Ovary (tissue), 9 donors: ENCODE data around the gene BNC2. TPM values are rescaled to one million over a fixed set of nuclear protein-coding genes. Genes with fewer than 3 reads are reported as not detected.

Experiments
- DNase-seq, 5 donors: peaks; one replicate each; pipeline ENCODE4 v3.0.0-alpha.2; 2019 to 2020
- H3K27ac ChIP-seq, 2 donors: fragments of 200-600 bp; one replicate each; pipeline versions ENCODE4 v1.5.1 to v1.8.0; 2019 to 2022
- H3K27me3 ChIP-seq: fragments of 200-600 bp; one replicate; pipeline ENCODE4 v1.8.0; 2022
- H3K36me3 ChIP-seq: fragments of 200-600 bp; sonication (generic); one replicate; pipeline ENCODE4 v1.5.1; 2019
- H3K4me1 ChIP-seq: one replicate; pipeline ENCODE4 v1.8.1; 2013; ENCODE audit warnings: mild to moderate bottlenecking, moderate library complexity; ENCODE audit not compliant: insufficient read depth
- H3K4me3 ChIP-seq: fragments of 200-600 bp; sonication (generic); one replicate; pipeline ENCODE4 v1.5.1; 2017
- H3K9me3 ChIP-seq, 2 donors: fragments of 200-600 bp in 1 of 2; sonication (generic) in 1 of 2; one replicate each; pipeline versions ENCODE4 v1.5.1 to v1.8.1; 2013 to 2019; ENCODE audit warnings: mild to moderate bottlenecking in 1 of 2, moderate library complexity in 1 of 2
- CTCF ChIP-seq, 3 donors: fragments of 450-650 bp in 2 of 3; fragments of 200-600 bp in 1 of 3; IDR thresholded peaks; one replicate each; pipeline versions ENCODE4 v1.5.1 to v1.8.0; 2016 to 2022; ENCODE audit warnings: antibody characterized with exemption in 3 of 3, mild to moderate bottlenecking in 1 of 3
- EP300 ChIP-seq: sonication (generic); formaldehyde crosslinking; IDR thresholded peaks from one replicate; pipeline ENCODE4 v1.6.1; 2017; ENCODE audit warnings: antibody characterized with exemption
- POLR2A ChIP-seq: fragments of 450-650 bp; IDR thresholded peaks from one replicate; pipeline ENCODE4 v1.6.1; 2017; ENCODE audit warnings: antibody characterized with exemption, mild to moderate bottlenecking, moderate library complexity
- WGBS, 3 donors: extraction: QIAGEN DNeasy Blood & Tissue Kit in 1 of 3; methylation state at CpG; one replicate each; pipeline versions ENCODE4 v1.1.5 to v1.1.7; 2013 to 2017; 5-methylcytosine and 5-hydroxymethylcytosine counted together
- intact Hi-C, 4 donors: fragments of 100-400 bp; cut with DNase I; formaldehyde crosslinking; loops; one replicate each; pipeline versions ENCODE4 v1.11.0 to v1.15.1; 2022 to 2023
- polyA plus RNA-seq, 2 donors: library from polyadenylated mRNA; stranded (reverse); fragments of 200-250 nt in 1 of 2; fragments of 350-450 nt in 1 of 2; fragmentation: Illumina TruSeq in 1 of 2; extraction: RNeasy Lipid Tissue Mini Kit (QIAGEN cat#74804) in 1 of 2; gene quantifications; one replicate each; pipeline ENCODE4 v1.2.3, GENCODE V29; 2013 to 2014
- total RNA-seq, 7 donors: library from RNA; depleted of rRNA in 2 of 7; stranded (reverse); fragments of >200 nt in 2 of 7; fragmentation: NEBNext Ultra II Directional in 3 of 7; extraction: Animal tissue kit (Norgen Biotek cat#: 25700) in 3 of 7; gene quantifications; one replicate each; pipeline versions ENCODE4 v1.1.0 to v1.2.4, GENCODE V29; 2016 to 2023
- donor health status: DM: no; HTN: no; CAD: no; lungs with moderate emphysema.
- donor health status: DM: no; HTN: no; CAD: no.
- donor health status: Bipolar disorder and iron deficiency.
- donor health status: DM: yes; HTN: yes; CAD: no.
- donor health status: DM: no; HTN: no; CAD: no.
- donor health status: DM: yes; HTN: yes; CAD: no.

BNC2 gene
- total and polyA plus RNA-seq, 9 donors, result 17.2 to 232 (median 197) TPM

GRCh38 chr9:16625161-16625631 is 245.3 kb downstream of the BNC2 start:
- Histone ChIP-seq H3K4me1 (peaks cover 20% of the 10 kb centered on the region), H3K4me3 (no peak overlapping the region)
- 5 to 15% (median 6%) methylated on average over 9 of the region's 9 CpGs for WGBS, 3 donors

GRCh38 chr9:16624744-16625117 is 245.7 kb downstream of the BNC2 start:
- H3K27ac ChIP-seq, result peak overlapping the region in 1 of 2 donors; percentile 17
- no peaks in the 10 kb centered on the region for H3K27me3 ChIP-seq
- H3K36me3 ChIP-seq, result no peaks in the 10 kb centered on the region
- no peak for DNase-seq
- peaks cover 22% of the 10 kb centered on the region for H3K4me1 ChIP-seq
- intact Hi-C loops, result no loop called here
- no peaks in the 10 kb centered on the region for H3K9me3 ChIP-seq
- 3 to 10% (median 5%) methylated on average over 3 of the region's 3 CpGs for WGBS, 3 donors
- no peak for TF ChIP-seq CTCF (IDR thresholded peaks at IDR 0.05)
- TF ChIP-seq POLR2A, result no peak
- TF ChIP-seq EP300, result no peak
- no peak overlapping the region for H3K4me3 ChIP-seq

More at GRCh38 chr9:16625161-16625631, 245.3 kb downstream of the BNC2 start:
- TF ChIP-seq CTCF (IDR thresholded peaks at IDR 0.05) (no peak), EP300 (no peak)
- peak overlapping the region in 1 of 2 donors; percentile 17 for H3K27ac ChIP-seq
- H3K9me3 ChIP-seq, result no peaks in the 10 kb centered on the region
- no peaks in the 10 kb centered on the region for H3K36me3 ChIP-seq
- intact Hi-C loops, result no loop called here
- no peaks in the 10 kb centered on the region for H3K27me3 ChIP-seq
- no peak for DNase-seq

- H3K4me3 ChIP-seq, result no peak overlapping the region
- TF ChIP-seq CTCF (IDR thresholded peaks at IDR 0.05) (no peak), EP300 (no peak), POLR2A (no peak)
- no peak for DNase-seq
- no peaks in the 10 kb centered on the region for H3K27me3 ChIP-seq
- 23 to 47% (median 28%) methylated on average over 6 of the region's 6 CpGs for WGBS, 3 donors
- H3K27ac ChIP-seq, result peak overlapping the region in 1 of 2 donors; percentile 8
- intact Hi-C loops, result loop anchor here in 1 of 4 donors (2.0 kb wide), 1 partner anchor 15 kb away; no protein-coding TSS in a partner anchor
- H3K9me3 ChIP-seq, result no peaks in the 10 kb centered on the region
- no peaks in the 10 kb centered on the region for H3K36me3 ChIP-seq
- H3K4me1 ChIP-seq, result peaks cover 21% of the 10 kb centered on the region
Measured at GRCh38 chr9:16623989-16624743, 246.3 kb downstream of the BNC2 start.

GRCh38 chr9:16622541-16622940 is 247.9 kb downstream of the BNC2 start:
- Histone ChIP-seq H3K4me3 (no peak overlapping the region), H3K36me3 (no peaks in the 10 kb centered on the region), H3K4me1 (peaks cover 22% of the 10 kb centered on the region), H3K27me3 (no peaks in the 10 kb centered on the region), H3K9me3 (no peaks in the 10 kb centered on the region), H3K27ac (no peak overlapping the region)
- 83 to 90% (median 85%) methylated on average over 3 of the region's 3 CpGs for WGBS, 3 donors
- DNase-seq, result no peak
- intact Hi-C loops, result loop anchor here in 1 of 4 donors (2.0 kb wide), 1 partner anchor 14 kb away; no protein-coding TSS in a partner anchor
- no peak for TF ChIP-seq EP300
- TF ChIP-seq POLR2A, result no peak
